IgD-negative memory B cell (primary cell): ENCODE measurements around the gene LRR1. TPM values are rescaled to one million over a fixed set of nuclear protein-coding genes. Genes with fewer than 3 reads are reported as not detected.
A peak's percentile ranks its signal among the peaks of the same experiment; 100 is the strongest.
"Not testable (repeated sequence)": the region's sequence is repeated elsewhere in the genome, so short reads cannot be mapped to it uniquely, and the experiment has no call there.

Source experiments
- H3K27ac Mint-ChIP-seq, 3 donors: one replicate each; pipeline ENCODE4 v1.8.0; 2020 to 2022; ENCODE audit warnings: mild to moderate bottlenecking in 3 of 3, mixed read lengths in 3 of 3, moderate library complexity in 1 of 3
- H3K27me3 Mint-ChIP-seq: one replicate; pipeline ENCODE4 v1.8.0; 2021; ENCODE audit warnings: mixed read lengths
- H3K36me3 Mint-ChIP-seq: one replicate; pipeline ENCODE4 v1.8.0; 2020; ENCODE audit warnings: mild to moderate bottlenecking, mixed read lengths
- H3K4me1 Mint-ChIP-seq, 3 donors: one replicate each; pipeline ENCODE4 v1.8.0; 2020 to 2022; ENCODE audit warnings: mixed read lengths in 3 of 3, mild to moderate bottlenecking in 1 of 3
- H3K4me3 Mint-ChIP-seq, 4 donors: one replicate each; pipeline ENCODE4 v1.8.0; 2020 to 2022; ENCODE audit warnings: mild to moderate bottlenecking in 4 of 4, mixed read lengths in 4 of 4, moderate library complexity in 3 of 4
- H3K9me3 Mint-ChIP-seq, 3 donors: one replicate each; pipeline ENCODE4 v1.8.0; 2020 to 2021; ENCODE audit warnings: mixed read lengths in 3 of 3, mild to moderate bottlenecking in 1 of 3
- polyA plus RNA-seq: library from polyadenylated mRNA; unstranded; fragments of 300-500 nt; fragmentation: Illumina TruSeq; gene quantifications from one replicate; pipeline ENCODE4 v1.2.3, GENCODE V29; 2021

The LRR1 gene
- polyA plus RNA-seq, 1 donor from 2014 or later, result 10.1 TPM

DNA sequence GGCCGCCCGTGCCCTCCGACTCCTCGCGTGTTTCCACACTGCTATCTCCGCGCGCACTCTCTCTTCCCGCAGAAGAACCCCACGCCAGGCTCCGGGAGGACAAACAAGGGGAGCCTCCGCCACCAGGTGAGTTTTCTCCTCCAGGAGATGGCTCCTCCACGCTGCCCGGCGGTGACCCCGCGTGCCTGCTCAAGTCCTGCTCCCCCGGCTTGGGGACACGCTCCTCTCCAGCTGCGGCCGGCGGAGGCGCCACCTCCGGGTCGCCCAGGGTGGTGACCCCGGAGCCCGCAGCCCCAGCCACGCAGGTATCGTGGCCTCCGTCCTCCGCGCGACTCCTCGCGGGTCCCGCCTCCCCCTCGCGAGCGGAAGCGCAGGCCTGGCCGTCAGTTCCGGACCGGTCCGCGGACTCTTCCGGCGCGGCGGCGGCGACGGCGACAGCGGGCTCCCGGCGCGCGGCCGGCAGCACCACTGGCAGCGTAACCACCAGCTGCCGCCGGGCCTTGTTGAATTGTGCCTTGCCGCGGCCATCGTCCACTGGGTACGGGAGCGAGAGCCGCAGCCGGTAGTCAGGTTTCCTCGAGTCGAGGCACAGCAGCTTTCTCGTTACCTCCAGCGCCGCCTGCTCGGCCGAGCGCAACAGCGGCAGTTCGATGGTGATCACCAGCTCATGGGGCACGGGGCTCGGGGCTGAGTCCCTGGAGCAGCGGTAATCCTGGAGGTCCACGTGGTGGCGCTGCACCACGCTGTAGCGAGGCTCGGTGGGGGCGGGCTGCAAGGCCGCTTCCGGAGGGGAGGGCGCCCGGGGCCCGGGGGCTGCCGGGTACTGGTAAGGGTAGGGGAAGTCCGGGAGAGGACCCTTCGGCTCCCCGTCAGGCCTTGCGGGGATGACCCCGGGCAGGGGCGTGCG lies 35.2 kb downstream of the LRR1 start:
- Mint-ChIP-seq H3K4me3 (peak overlapping the region; percentile 94 to 98 (median 95)), H3K4me1 (peaks cover 28 to 35% (median 32%) of the 10 kb centered on the region in 3 donors), H3K9me3 (no peaks in the 10 kb centered on the region), H3K36me3 (no peaks in the 10 kb centered on the region), H3K27ac (peak overlapping the region; percentile 96 to 100 (median 97)), H3K27me3 (no peaks in the 10 kb centered on the region)

- no peaks in the 10 kb centered on the region for H3K27me3 Mint-ChIP-seq
- peaks cover 30 to 36% (median 36%) of the 10 kb centered on the region in 3 donors for H3K4me1 Mint-ChIP-seq
- peak within 1 kb of the TSS; percentile 94 to 98 (median 96) for H3K4me3 Mint-ChIP-seq
- peak within 1 kb of the TSS; percentile 96 to 100 (median 97) for H3K27ac Mint-ChIP-seq
- no peaks in the 10 kb centered on the region for H3K9me3 Mint-ChIP-seq
- no peaks in the 10 kb centered on the region for H3K36me3 Mint-ChIP-seq
Measured at GRCh38 chr14:49634547-49635334, 36.0 kb downstream of the LRR1 start, which contains the start of gene DNAAF2. DNAAF2 (minus strand) TSS chr14:49635244; CDS start chr14:49635149, 95 bp downstream.

DNA sequence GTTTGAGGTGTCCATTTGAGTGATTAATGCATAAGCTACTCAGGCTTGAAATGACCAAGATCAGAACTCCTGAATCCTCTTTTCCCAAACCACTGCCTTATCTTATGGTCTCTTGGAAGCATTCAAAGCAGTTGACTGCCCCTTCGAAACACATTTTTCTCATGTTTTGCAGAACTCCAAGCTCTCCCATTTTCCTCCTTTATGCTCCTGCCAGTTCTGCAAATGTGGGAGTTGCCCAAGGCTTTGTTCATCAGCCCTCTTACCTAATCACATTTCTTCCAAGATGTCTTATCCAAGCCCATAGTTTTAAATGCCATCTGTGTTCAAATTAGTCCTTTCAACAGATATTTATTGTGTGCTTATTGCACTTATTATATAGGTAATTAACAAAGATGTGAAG lies 38.1 kb downstream of the LRR1 start:
- H3K27me3 Mint-ChIP-seq, result no peaks in the 10 kb centered on the region
- peak overlapping the region in 3 of 4 donors; percentile 47 to 94 (median 82) for H3K4me3 Mint-ChIP-seq
- H3K9me3 Mint-ChIP-seq, result no peaks in the 10 kb centered on the region
- H3K36me3 Mint-ChIP-seq, result no peaks in the 10 kb centered on the region
- H3K27ac Mint-ChIP-seq, result peak overlapping the region; percentile 71 to 100 (median 96)
- H3K4me1 Mint-ChIP-seq, result peaks cover 33 to 46% (median 39%) of the 10 kb centered on the region in 3 donors

DNA sequence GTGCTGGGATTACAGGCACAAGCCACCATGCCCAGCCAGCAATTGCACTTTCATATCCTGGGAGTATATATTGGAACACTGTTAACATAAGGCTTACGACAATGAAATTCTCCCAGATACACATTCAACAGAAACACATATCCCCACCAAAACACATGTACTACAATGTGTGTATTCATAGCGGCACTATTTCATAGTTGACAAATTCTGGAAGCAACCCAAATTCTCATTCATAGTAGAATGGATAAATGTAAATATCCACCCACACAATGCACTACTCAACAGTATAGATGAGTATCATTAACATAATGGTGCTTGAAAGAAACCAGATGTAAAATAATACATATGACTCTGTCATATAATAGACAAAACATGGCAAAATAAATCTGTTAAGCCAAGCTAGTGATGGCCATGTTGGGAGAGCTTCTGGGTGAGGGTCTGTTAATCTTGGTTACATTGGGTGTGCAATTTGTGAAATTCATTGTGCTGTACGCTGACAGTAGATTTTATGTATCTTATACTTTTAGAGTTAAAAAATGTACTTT lies 38.9 kb downstream of the LRR1 start:
- Mint-ChIP-seq H3K27me3 (no peaks in the 10 kb centered on the region), H3K4me3 (peak overlapping the region in 2 of 4 donors; percentile 77 to 94), H3K36me3 (no peaks in the 10 kb centered on the region), H3K9me3 (no peaks in the 10 kb centered on the region), H3K4me1 (peaks cover 36 to 50% (median 44%) of the 10 kb centered on the region in 3 donors), H3K27ac (peak overlapping the region; percentile 71 to 96 (median 76))

DNA sequence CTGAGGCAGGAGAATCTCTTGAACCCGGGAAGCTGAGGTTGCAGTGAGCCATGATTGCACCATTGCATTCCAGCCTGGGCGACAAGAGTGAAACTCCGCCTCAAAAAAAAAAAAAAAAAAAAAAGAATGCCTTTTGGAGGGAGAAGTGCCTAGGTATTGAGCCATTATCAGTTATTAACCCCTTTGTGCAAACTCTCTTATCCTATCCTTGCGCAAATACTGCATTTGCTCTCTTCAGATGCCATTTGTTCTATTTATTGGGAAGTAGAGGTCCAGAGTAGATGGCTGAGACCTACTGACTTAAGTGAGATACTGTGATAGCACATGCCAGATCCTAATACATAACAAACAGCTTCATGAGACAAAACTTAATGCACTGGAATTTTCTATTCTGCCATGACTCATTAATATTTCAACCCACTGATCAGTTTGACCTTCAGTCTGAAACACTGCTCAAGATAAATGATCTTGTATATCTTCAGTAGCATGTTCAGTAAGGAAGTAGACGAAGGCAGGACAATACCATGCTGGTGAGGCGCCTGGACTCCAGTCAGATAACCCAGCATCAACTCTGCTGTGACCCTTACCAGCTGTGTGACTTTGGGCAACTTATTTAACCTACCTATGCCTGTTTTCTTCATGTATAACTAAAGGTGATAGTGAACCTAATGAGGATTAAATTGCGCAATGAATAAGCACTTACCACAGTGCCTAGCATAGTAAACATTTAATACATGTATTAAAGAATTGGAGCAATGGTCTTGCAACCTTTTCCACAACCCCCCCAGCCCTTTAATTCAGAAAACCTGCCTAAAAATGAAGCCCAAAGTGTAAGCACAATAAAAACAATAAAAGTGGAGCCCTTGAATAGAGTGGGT lies 42.0 kb downstream of the LRR1 start:
- Mint-ChIP-seq H3K4me3 (peak overlapping the region in 1 of 4 donors; percentile 62), H3K4me1 (peaks cover 38 to 54% (median 39%) of the 10 kb centered on the region in 3 donors), H3K36me3 (no peaks in the 10 kb centered on the region), H3K27ac (peak overlapping the region; percentile 74 to 90 (median 81)), H3K27me3 (no peaks in the 10 kb centered on the region), H3K9me3 (no peaks in the 10 kb centered on the region)

DNA sequence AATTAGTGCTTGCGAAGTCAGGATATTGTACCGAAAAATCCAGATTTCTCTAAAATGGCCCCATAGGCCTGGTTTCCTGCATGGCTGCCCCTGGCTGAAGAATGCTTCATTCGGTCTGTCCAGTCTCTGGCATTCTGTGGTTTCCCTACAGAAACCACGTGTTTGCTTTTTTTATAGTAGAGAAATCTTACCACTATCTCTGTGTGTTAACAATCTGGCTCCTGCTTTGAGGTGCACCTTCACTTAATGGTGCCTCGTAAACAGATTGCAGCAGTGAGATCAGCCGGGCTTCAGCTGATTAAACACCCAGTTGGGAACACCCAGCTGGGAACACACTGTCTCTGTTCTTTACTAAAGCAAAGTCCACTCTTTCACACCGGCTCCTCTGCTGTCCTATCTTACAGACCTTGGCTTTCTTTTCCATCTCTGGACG lies 43.0 kb downstream of the LRR1 start:
- H3K36me3 Mint-ChIP-seq, result no peaks in the 10 kb centered on the region
- no peaks in the 10 kb centered on the region for H3K9me3 Mint-ChIP-seq
- H3K27ac Mint-ChIP-seq, result peak overlapping the region; percentile 1 to 74 (median 48)
- H3K4me3 Mint-ChIP-seq, result peak overlapping the region in 2 of 4 donors; percentile 50 to 75
- H3K4me1 Mint-ChIP-seq, result peaks cover 35 to 50% (median 36%) of the 10 kb centered on the region in 3 donors
- H3K27me3 Mint-ChIP-seq, result no peaks in the 10 kb centered on the region

- Mint-ChIP-seq H3K27me3 (no peaks in the 10 kb centered on the region), H3K9me3 (no peaks in the 10 kb centered on the region)
Measured at GRCh38 chr14:49642163-49642562, 43.4 kb downstream of the LRR1 start.

DNA sequence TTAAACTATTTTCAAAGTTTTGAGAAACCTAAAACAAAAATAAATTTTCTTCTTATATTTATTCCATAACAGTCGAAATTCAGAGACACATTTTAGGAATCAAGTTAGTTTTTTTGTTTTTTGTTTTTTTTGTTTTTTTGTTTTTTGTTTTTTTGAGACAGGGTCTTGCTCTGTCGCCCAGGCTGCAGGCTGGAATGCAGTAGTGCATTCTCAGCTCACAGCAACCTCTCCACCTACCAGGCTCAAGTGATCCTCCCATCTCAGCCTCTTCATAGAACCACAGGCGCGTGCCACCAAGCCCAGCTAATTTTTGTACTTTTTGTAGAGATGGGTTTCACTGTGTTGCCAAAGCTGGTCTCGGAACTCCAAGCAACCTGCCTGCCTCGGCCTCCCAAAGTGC lies 54.8 kb downstream of the LRR1 start:
- peaks cover 2 to 5% (median 4%) of the 10 kb centered on the region in 3 donors for H3K4me1 Mint-ChIP-seq
- no peaks in the 10 kb centered on the region for H3K9me3 Mint-ChIP-seq
- no peaks in the 10 kb centered on the region for H3K36me3 Mint-ChIP-seq
- H3K27ac Mint-ChIP-seq, result no peak overlapping the region
- no peak overlapping the region for H3K4me3 Mint-ChIP-seq
- no peaks in the 10 kb centered on the region for H3K27me3 Mint-ChIP-seq

More at GRCh38 chr14:49642163-49642562, 43.4 kb downstream of the LRR1 start:
- peaks cover 32 to 51% (median 32%) of the 10 kb centered on the region in 3 donors for H3K4me1 Mint-ChIP-seq
- H3K4me3 Mint-ChIP-seq, result peak overlapping the region in 2 of 4 donors; percentile 50 to 75
- H3K36me3 Mint-ChIP-seq, result no peaks in the 10 kb centered on the region
- peak overlapping the region; percentile 1 to 74 (median 48) for H3K27ac Mint-ChIP-seq

- Mint-ChIP-seq H3K4me3 (no peak overlapping the region), H3K27me3 (no peaks in the 10 kb centered on the region), H3K27ac (no peak overlapping the region), H3K36me3 (no peaks in the 10 kb centered on the region), H3K4me1 (peaks cover 2 to 5% (median 4%) of the 10 kb centered on the region in 3 donors), H3K9me3 (no peaks in the 10 kb centered on the region)
Measured at GRCh38 chr14:49654511-49654910, 55.8 kb downstream of the LRR1 start.

- not testable (repeated sequence) for H3K36me3 Mint-ChIP-seq, H3K27me3 Mint-ChIP-seq, H3K4me3 Mint-ChIP-seq, H3K9me3 Mint-ChIP-seq, H3K4me1 Mint-ChIP-seq
- peak overlapping the region in 1 of 3 donors; percentile 35 for H3K27ac Mint-ChIP-seq
Measured at GRCh38 chr14:49657500-49657899, 58.8 kb downstream of the LRR1 start.

DNA sequence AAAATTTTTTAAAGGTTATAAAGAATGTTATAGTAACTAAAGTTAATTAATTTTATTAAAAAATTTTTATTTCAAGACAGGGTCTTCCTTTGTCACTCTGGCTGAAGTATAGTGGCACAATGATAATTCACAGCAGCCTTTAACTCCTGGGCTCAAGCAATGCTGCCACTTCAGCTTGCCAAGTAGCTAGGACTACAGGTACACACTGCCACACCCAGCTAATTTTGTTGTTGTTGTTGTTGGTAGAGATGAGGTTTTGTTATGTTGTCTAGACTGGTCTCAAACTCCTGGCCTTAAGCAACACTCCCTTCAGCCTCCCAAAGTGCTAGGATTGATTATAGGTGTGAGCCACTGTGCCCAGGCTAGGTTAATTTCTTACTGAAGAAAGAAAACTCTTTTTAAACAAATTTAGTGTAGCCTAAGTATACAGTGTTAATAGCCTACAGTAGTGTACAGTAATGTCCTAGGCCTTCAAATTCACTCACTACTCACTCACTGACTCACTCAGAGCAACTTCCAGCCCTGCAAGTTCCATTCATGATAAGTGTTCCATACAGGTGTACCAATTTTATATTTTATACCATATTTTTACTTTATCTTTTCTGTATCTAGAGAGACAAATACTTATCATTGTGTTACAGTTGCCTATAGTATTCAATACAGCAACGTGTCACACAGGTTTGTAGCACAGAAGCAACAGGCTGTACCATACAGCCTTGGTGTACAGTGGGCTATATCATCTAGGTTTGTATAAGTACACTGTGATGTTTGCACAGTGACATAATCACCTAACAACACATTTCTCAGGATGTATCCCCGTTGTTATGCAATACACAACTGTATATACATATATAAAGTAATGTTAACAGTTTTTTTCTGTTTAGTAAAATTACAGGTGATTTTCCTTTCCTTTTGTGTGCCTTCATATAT lies 61.1 kb downstream of the LRR1 start:
- H3K4me1 Mint-ChIP-seq, result no peaks in the 10 kb centered on the region
- H3K27ac Mint-ChIP-seq, result no peak overlapping the region
- no peaks in the 10 kb centered on the region for H3K9me3 Mint-ChIP-seq
- no peaks in the 10 kb centered on the region for H3K27me3 Mint-ChIP-seq
- peaks cover 5% of the 10 kb centered on the region for H3K36me3 Mint-ChIP-seq
- no peak overlapping the region for H3K4me3 Mint-ChIP-seq
